ENCODE results near the gene CHL1.

DNA sequence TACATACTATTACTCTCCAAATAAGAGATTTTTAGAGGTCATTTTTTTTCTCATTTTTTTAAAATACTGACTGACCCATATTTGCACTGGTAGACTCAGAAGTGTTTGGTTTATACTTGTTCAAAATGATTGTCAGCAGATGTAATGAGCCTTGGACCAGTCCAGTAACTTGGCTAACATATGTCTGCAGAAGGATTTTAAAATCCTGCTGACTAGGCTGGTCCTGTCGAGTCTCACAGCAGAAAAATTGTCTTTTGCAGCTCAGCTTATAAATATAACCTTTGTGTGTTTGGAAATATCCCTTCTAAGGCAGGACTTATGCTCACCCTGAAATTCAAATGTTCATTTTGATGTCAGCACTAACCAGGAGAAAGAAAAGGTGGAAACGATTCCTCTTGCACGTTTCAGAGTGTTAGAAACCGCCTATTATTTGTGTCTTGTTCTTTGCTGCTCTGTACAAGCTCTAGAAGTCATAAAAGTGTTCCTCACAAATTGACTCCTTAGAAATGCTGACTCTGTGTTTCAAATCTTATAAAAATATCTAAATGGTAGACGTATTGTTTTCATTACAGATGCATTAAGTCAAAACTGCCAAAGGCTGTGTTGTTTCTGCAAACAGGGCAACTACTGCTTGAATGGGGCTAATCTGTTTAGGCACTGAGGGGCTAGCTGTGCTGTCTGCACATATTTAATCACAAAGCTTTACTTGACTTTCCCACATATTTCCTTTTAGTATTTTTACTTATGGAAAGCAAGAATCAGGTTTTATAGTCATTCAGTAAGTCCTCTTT, 95.3 kb downstream of the CHL1 start:
- TF ChIP-seq, protein P1, sequence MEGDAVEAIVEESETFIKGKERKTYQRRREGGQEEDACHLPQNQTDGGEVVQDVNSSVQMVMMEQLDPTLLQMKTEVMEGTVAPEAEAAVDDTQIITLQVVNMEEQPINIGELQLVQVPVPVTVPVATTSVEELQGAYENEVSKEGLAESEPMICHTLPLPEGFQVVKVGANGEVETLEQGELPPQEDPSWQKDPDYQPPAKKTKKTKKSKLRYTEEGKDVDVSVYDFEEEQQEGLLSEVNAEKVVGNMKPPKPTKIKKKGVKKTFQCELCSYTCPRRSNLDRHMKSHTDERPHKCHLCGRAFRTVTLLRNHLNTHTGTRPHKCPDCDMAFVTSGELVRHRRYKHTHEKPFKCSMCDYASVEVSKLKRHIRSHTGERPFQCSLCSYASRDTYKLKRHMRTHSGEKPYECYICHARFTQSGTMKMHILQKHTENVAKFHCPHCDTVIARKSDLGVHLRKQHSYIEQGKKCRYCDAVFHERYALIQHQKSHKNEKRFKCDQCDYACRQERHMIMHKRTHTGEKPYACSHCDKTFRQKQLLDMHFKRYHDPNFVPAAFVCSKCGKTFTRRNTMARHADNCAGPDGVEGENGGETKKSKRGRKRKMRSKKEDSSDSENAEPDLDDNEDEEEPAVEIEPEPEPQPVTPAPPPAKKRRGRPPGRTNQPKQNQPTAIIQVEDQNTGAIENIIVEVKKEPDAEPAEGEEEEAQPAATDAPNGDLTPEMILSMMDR (conservative IDR thresholded peaks at IDR 0.05; ENCODE audit: low read depth, low read length) = no peak
- no peak for TF ChIP-seq EZH2 (IDR thresholded peaks at IDR 0.05; ENCODE audit: borderline replicate concordance, low read depth, low read length, poor library complexity, severe bottlenecking)
